ENCODE results near the gene EFCAB9.

Gene EFCAB9

DNA sequence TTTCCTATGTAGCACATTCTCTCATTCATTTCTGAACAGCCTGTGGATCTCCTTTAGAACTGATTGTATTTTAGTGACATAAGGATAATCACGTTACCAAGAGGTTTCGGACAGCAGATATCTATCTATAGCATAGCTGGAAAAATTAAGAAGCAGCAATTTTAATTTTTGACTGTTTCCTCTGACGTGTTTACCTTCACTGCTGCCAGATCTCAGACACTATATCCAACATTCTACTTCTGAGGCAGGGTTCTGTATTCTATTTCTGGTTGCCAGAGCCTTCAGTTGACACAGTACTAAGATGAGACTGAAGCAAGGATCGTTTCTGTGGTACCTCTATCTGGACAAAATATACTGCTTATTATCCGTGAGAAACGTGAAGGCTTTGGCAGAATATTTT is at the start of gene EFCAB9:
Gene EFCAB9, plus strand, starts transcription at position 301 of the 400 bp plus-strand sequence. Its CDS starts 1 bp downstream, at position 302.
- no peak for DNase-seq (ENCODE audit: extremely low read depth, low read depth)
- TF ChIP-seq, protein P1, sequence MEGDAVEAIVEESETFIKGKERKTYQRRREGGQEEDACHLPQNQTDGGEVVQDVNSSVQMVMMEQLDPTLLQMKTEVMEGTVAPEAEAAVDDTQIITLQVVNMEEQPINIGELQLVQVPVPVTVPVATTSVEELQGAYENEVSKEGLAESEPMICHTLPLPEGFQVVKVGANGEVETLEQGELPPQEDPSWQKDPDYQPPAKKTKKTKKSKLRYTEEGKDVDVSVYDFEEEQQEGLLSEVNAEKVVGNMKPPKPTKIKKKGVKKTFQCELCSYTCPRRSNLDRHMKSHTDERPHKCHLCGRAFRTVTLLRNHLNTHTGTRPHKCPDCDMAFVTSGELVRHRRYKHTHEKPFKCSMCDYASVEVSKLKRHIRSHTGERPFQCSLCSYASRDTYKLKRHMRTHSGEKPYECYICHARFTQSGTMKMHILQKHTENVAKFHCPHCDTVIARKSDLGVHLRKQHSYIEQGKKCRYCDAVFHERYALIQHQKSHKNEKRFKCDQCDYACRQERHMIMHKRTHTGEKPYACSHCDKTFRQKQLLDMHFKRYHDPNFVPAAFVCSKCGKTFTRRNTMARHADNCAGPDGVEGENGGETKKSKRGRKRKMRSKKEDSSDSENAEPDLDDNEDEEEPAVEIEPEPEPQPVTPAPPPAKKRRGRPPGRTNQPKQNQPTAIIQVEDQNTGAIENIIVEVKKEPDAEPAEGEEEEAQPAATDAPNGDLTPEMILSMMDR (IDR thresholded peaks at IDR 0.05; ENCODE audit: low read depth, low read length), result no peak

- no peak for DNase-seq (ENCODE audit: extremely low read depth, low read depth)
- TF ChIP-seq, protein P1 (IDR thresholded peaks at IDR 0.05; ENCODE audit: low read depth, low read length), result no peak
Measured at GRCh38 chr5:172144291-172144815, 49.6 kb upstream of the EFCAB9 start.

DNA sequence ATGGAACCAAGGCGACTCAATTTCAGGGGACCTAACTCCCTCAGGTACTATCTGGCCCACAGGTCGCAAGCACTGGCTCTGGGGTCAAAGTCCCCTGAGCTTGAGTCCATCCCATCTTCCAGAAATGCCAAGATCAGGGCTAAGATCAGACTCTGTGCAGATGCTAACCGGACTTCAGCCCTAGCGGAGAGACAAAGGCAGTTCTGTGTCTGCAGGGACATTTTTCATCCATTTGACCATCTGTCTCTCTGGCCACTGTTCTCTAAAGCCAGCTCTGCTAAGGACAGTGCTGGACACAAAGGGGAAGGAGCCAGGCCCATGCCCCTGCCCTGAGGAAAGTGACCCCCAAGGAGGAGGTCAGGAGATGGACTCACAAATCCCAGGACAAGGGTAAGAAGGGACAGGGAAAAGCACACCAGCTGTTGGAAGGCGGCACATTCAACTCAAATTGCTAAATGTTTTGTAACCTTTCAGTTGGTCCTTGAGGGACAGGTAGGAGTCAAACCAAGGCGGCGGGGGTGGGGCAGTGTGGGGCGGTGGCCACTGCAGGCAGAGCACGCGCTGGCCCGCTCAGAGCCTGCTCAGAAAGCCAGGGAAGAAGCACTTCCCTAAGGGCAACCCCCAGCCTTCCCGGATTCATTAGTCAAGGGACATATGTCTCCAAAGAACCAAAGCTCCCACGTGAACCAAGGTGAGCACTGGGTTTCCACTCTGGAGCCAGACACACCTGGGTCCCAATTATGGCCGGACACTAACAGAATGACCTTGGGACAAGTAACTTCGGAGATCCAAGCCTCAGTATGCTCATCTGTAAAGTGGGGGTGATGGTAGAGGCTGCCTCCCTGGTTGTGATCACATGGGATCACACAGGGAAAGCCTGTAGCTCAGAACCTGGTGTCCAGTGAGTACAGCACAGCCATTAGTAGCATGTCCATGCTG is 48.8 kb upstream of the EFCAB9 start:
- DNase-seq (ENCODE audit: extremely low read depth, low read depth), result no peak
- TF ChIP-seq, protein P1 (IDR thresholded peaks at IDR 0.05; ENCODE audit: low read depth, low read length), result no peak

DNA sequence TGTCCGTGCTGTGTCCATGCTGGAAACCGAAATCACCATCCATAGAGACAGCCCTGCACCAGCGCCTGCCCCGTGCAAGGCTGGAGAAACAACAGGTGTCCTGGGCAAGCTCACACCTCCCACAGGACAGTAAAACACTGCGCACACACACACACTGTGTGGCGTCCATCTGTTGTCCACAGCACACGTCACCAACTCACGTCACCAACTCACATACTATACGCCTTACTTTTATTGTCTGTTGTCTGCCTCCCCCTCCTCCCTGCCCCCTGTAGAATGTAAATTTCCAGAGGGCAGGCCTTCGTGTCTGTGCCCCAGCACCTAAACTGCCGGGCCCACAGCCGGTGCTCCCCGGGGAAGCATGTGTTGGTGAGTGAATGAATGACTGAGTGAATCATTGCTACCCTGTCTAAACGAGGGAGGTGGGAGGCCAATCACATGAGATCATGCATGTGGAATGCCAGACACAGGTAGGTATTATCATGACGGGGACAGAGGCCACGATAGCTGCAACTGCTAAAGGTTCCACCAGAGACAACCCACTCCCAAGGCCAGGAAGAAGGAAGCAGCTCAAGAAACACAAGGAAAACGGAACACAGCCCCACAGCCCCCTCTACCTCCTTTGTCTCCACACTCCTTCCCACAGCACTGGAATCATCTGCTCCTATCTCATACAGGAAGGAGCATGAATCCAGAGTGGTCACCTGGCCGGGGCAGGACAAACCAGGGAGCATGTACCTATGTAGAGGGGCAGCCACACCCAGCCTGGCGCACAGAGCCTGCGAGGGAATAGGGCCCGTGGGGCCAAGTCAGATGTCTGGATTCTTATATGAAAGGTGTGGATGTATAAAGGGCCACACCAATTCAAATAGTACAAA is 47.9 kb upstream of the EFCAB9 start:
- no peak for DNase-seq (ENCODE audit: extremely low read depth, low read depth)
- TF ChIP-seq, protein P1 (IDR thresholded peaks at IDR 0.05; ENCODE audit: low read depth, low read length), result no peak

DNA sequence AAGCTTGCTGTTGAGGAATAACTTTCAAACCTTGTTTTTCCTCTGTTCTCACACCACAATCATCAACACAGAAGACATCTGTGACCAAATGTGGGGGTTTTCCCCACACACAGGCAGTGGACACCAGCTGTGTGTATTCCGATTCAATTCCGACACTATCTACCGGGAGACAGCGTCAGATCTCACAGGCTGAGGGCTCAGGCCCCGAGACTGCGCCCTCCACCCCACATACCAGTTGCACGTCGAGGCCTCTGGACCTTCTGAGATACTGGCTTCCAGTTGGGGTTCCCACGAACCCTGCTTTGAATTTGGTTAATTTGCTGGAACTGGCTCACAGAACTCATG is 47.3 kb upstream of the EFCAB9 start:
- no peak for DNase-seq (ENCODE audit: extremely low read depth, low read depth)
- TF ChIP-seq, protein P1 (IDR thresholded peaks at IDR 0.05; ENCODE audit: low read depth, low read length), result no peak

- TF ChIP-seq, protein P1 (IDR thresholded peaks at IDR 0.05; ENCODE audit: low read depth, low read length), result no peak
- no peak for DNase-seq (ENCODE audit: extremely low read depth, low read depth)
Measured at GRCh38 chr5:172147857-172148256, 46.1 kb upstream of the EFCAB9 start.
